Sigmoid colon (tissue), 4 donors: ENCODE measurements around the gene ZNF213.

Experiments
- POLR2A ChIP-seq, 2 donors: fragments of 450-650 bp; IDR thresholded peaks; one replicate each; pipeline ENCODE4 v1.6.1; 2016; ENCODE audit warnings: antibody characterized with exemption in 2 of 2, mild to moderate bottlenecking in 2 of 2, moderate library complexity in 2 of 2
- POLR2AphosphoS5 ChIP-seq, 4 donors: sonication (generic); formaldehyde crosslinking; IDR thresholded peaks; one replicate each; pipeline ENCODE4 v1.6.1; 2017; ENCODE audit warnings: antibody characterized with exemption in 4 of 4
- TF ChIP-seq, protein P1 (sequence below), 4 experiments: fragments of 450-650 bp in 3 of 4; fragments of 200-600 bp in 1 of 4; IDR thresholded peaks; one replicate each; pipeline ENCODE4 v1.5.1; 2016 to 2019; ENCODE audit warnings: antibody characterized with exemption in 4 of 4, mild to moderate bottlenecking in 3 of 4, moderate library complexity in 2 of 4

DNA sequence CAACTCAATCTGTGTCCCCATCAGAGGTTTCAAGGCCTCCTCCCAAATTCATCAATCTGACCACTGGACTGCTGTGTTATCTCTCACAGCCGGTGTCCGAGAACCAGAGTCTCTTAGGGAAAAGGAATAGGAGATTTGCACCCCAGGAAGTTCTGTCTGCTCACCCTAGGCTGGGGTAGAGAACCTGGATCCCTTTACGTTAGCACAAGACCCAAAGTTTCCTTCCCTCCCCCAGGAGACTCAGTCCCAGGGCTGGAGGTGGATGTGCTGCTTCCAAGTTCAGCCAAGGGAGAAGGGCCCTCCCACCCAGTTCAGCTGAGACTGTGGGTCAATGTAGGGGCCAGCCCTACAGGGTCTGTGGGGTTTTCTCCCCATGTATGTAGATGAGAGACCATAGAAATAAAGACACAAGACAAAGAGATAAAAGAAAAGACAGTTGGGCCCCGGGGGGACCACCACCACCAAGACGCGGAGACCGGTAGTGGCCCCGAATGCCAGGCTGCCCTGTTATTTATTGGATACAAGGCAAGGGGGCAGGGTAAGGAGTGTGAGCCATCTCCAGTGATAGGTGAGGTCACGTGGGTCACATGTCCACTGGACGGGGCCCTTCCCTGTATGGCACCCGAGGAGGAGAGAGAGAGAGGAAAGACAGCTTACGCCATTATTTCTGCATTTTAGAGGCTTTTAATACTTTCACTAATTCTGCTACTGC is 30.4 kb downstream of the ZNF213 start:
- TF ChIP-seq, protein P1, sequence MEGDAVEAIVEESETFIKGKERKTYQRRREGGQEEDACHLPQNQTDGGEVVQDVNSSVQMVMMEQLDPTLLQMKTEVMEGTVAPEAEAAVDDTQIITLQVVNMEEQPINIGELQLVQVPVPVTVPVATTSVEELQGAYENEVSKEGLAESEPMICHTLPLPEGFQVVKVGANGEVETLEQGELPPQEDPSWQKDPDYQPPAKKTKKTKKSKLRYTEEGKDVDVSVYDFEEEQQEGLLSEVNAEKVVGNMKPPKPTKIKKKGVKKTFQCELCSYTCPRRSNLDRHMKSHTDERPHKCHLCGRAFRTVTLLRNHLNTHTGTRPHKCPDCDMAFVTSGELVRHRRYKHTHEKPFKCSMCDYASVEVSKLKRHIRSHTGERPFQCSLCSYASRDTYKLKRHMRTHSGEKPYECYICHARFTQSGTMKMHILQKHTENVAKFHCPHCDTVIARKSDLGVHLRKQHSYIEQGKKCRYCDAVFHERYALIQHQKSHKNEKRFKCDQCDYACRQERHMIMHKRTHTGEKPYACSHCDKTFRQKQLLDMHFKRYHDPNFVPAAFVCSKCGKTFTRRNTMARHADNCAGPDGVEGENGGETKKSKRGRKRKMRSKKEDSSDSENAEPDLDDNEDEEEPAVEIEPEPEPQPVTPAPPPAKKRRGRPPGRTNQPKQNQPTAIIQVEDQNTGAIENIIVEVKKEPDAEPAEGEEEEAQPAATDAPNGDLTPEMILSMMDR (IDR thresholded peaks at IDR 0.05) = no peak
- TF ChIP-seq POLR2AphosphoS5 (IDR thresholded peaks at IDR 0.05) = no peak
- TF ChIP-seq POLR2A (IDR thresholded peaks at IDR 0.05) = no peak
